Mucosa of gallbladder (tissue), 1 donor: ENCODE measurements around the gene SYT17. TPM values are rescaled to one million over a fixed set of nuclear protein-coding genes. Genes with fewer than 3 reads are reported as not detected.
"Not testable (repeated sequence)": the region's sequence is repeated elsewhere in the genome, so short reads cannot be mapped to it uniquely, and the experiment has no call there.

Experiments
- DNase-seq: peaks from one replicate; pipeline ENCODE4 v3.0.0-alpha.2; 2020; ENCODE audit warnings: low spot score
- total RNA-seq: library from RNA; stranded (reverse); gene quantifications from one replicate; pipeline ENCODE4 v1.2.1, GENCODE V29; 2021
- donor health status: DM: no; HTN: no; CAD: no.

Gene SYT17
- total RNA-seq, 1 donor from 2014 or later = 4.0 TPM

- no peak for DNase-seq
These were observed 5.8 kb downstream of the SYT17 start for GRCh38 chr16:19173649-19174383.

- DNase-seq = no peak
These were observed 6.4 kb downstream of the SYT17 start for GRCh38 chr16:19174478-19174877.

GRCh38 chr16:19175492-19176262 is 7.6 kb downstream of the SYT17 start:
- DNase-seq = no peak

GRCh38 chr16:19177111-19177739 is 9.2 kb downstream of the SYT17 start:
- no peak for DNase-seq

- DNase-seq = peak; percentile 39
These were observed 11.8 kb downstream of the SYT17 start for GRCh38 chr16:19179546-19180490.

- DNase-seq = no peak
These were observed 12.7 kb downstream of the SYT17 start for GRCh38 chr16:19180741-19181140.

GRCh38 chr16:19182481-19182880 is 14.4 kb downstream of the SYT17 start:
- no peak for DNase-seq

GRCh38 chr16:19183187-19183586 is 15.1 kb downstream of the SYT17 start:
- DNase-seq = no peak

- no peak for DNase-seq
These were observed 16.9 kb downstream of the SYT17 start for GRCh38 chr16:19184823-19185509.

- no peak for DNase-seq
These were observed 17.4 kb downstream of the SYT17 start for GRCh38 chr16:19185510-19185851.

- DNase-seq = no peak
These were observed 18.4 kb downstream of the SYT17 start for GRCh38 chr16:19186408-19186807.

GRCh38 chr16:19187961-19188360 is 19.9 kb downstream of the SYT17 start:
- DNase-seq = not testable (repeated sequence)

- DNase-seq = no peak
These were observed 20.4 kb downstream of the SYT17 start for GRCh38 chr16:19188406-19188805.

- no peak for DNase-seq
These were observed 24.8 kb downstream of the SYT17 start for GRCh38 chr16:19192865-19193264.

- DNase-seq = no peak
These were observed 28.8 kb downstream of the SYT17 start for GRCh38 chr16:19196871-19197270.

GRCh38 chr16:19203374-19203966 is 35.4 kb downstream of the SYT17 start:
- DNase-seq = peak; percentile 62

- DNase-seq = no peak
These were observed 42.4 kb downstream of the SYT17 start for GRCh38 chr16:19210280-19210924.

- DNase-seq = no peak
These were observed 42.9 kb downstream of the SYT17 start for GRCh38 chr16:19210968-19211367.

- DNase-seq = no peak
These were observed 44.0 kb downstream of the SYT17 start for GRCh38 chr16:19212059-19212458.

- no peak for DNase-seq
These were observed 45.8 kb downstream of the SYT17 start for GRCh38 chr16:19213885-19214284.
